GM12873 (cell line): ENCODE results near the gene PBX3.

ENCODE experiments used
- TF ChIP-seq, protein P1 (sequence below): IDR thresholded peaks from 2 replicates; pipeline ENCODE4 v1.5.1; 2012; ENCODE audit warnings: low read depth, mild to moderate bottlenecking, moderate library complexity, low read length, control low read depth; ENCODE audit not compliant: insufficient read depth; ENCODE audit errors: missing control alignments

The PBX3 gene

DNA sequence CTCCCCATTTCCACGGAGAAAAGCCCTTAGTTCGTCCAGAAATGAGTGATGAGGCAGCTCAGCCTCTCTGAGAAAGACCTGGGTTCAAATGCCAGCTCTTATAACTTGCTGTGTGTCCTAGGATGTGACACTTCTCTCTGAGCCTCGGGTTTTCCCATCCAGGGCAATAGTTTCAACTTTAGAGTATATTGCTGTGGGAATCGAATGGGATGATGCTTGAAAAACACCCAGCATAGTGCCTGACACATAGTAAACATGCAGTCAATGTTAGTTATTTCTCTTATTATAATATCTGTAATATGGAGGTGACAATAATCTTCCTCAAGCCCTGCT, 39.7 kb upstream of the PBX3 start:
- TF ChIP-seq, protein P1, sequence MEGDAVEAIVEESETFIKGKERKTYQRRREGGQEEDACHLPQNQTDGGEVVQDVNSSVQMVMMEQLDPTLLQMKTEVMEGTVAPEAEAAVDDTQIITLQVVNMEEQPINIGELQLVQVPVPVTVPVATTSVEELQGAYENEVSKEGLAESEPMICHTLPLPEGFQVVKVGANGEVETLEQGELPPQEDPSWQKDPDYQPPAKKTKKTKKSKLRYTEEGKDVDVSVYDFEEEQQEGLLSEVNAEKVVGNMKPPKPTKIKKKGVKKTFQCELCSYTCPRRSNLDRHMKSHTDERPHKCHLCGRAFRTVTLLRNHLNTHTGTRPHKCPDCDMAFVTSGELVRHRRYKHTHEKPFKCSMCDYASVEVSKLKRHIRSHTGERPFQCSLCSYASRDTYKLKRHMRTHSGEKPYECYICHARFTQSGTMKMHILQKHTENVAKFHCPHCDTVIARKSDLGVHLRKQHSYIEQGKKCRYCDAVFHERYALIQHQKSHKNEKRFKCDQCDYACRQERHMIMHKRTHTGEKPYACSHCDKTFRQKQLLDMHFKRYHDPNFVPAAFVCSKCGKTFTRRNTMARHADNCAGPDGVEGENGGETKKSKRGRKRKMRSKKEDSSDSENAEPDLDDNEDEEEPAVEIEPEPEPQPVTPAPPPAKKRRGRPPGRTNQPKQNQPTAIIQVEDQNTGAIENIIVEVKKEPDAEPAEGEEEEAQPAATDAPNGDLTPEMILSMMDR: no peak

DNA sequence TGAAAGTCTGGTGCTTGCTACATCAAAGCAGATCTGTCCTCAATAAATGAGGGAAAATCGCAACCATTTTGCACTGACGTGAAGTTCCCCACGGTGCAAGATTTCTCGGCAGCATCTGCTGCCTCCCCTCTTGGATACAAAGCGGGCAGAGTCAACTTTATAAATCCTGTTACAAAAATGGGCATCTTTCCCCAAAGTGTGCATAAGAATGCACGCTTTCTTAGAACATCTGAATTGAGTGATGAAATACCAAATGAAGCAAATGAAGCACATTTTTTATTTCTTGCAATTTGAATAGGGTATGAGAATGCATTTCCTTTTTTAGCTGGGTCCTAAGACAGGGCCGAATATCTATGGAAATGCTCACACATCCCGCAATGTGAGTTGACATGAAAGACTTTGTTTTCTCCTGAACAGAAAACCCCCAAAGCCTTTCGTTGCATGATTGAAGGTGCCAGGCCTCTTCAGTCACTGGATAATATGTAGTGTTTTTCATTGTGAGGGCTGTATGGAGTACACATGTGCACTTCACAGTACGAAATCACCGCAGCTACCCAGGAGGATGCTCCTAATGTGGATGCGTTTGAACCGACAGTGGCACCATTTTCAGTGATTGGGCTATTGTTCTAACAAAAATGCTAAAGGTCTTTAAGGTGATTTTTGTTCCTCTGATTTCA, 20.6 kb upstream of the PBX3 start:
- TF ChIP-seq, protein P1: no peak

DNA sequence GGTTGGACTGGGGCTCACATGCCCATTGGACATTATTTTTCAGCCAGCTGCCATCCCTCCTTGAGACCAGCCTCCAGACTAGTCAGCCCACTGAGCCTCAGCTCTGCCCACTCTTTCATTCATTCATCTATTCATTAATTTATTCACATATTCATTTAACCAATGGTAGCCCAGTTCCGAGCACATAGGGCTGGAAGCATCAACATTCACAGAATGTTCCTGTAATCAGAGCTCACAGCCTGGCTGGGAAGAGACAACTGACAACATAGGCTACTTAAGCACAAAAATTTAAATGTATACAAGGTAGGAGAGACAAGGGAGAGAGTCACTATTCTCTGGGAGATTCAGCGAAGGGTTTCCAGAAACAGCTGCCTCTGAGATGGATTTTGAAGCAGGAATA, 17.0 kb upstream of the PBX3 start:
- TF ChIP-seq, protein P1: no peak

DNA sequence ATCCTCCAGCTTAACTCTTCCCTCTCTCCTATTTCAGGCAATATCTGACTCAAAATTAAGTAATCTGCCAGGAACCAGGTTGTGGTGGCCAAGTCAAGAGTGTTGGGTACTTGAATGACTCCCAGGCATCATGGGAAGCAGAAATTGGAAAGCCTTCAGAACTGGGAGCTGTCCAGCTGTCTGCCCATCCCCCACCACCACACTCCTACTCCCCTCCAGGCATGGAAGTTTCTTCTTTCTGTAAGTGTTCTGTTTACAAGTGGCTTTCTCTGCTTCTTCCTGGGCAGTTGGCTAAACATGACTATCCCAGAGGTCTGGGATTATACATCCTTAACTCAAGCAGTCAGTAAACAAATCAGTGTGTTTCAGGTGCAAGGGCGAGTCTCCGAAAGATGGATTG, 14.6 kb upstream of the PBX3 start:
- TF ChIP-seq, protein P1: no peak

DNA sequence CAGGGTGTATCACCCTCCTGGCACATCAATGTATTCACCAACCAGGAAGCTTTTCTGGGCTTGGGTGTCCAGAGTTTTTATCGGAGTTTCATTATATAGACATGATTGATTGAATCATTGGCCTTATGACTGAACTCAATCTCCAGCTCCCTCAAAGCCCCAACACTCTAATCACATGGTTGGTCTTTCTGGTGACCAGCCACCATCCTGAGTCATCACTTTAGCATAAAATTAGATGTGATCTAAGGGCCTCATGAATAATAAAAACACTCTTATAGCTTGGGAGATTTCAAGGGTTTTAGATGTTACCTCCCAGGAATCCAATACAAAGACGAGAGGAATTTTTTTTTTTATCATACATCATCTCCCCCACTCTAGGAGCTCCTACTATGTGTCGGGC, 7.7 kb upstream of the PBX3 start:
- TF ChIP-seq, protein P1: no peak

DNA sequence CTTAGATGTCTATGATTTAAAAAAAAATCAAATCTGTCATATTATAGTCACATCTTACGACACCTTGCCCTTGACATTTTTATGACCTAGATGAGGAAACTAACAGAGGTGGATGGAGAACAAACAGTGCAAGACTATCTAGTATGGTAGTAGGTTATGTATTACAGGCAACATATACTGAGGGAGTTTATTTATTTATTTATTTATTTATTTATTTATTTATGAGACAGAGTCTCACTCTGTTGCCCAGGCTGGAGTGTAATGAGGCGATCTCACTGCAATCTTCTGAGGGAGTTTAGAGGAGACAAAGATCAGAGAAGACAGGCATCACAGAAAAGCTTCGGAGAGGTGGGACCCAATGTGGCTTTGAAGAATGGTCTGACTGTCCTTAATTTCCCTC, 4.5 kb upstream of the PBX3 start:
- TF ChIP-seq, protein P1: no peak

DNA sequence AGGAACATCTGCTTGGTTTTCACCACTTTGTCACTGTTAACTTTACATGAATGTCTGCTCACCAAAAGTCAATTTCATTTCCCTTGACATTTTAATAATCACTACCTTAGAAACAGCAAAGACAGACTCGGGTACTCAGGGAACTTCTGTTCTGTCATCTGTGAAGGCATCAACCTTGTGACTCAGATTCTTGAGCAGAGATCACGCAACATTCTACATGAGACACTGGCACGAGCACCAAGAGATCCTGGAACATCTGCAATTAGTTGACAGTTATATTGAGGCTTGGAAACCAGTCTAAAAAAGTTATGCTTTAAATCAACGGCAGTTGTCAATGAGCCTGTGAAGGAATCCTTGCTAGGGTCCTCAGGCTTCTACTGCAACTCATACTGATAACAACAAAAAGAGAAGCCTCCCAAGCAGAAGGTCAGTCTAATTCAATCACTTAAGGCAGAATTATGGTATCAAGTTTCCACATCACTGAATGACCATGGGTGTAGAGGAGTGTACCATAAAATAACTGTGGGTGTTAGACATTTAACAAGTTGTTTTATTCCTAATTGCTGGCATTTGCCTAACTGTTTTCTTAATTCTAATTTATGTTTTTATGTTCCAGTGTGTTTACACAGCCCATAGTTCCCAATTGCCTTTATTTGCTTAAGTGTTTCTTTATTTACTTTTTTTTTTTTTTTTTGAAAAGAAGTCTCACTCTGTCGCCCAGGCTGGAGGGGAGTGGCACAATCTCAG, 3.3 kb upstream of the PBX3 start:
- TF ChIP-seq, protein P1: no peak
